Activated naive CD8-positive, alpha-beta T cell (primary cell): ENCODE measurements around the gene AP5Z1.

Experiments
- H3K27ac Mint-ChIP-seq: one replicate; pipeline ENCODE4 v1.8.0; 2021; ENCODE audit warnings: mixed read lengths
- H3K27me3 Mint-ChIP-seq: one replicate; pipeline ENCODE4 v1.8.0; 2021; ENCODE audit warnings: mixed read lengths
- H3K36me3 Mint-ChIP-seq: one replicate; pipeline ENCODE4 v1.8.0; 2021; ENCODE audit warnings: mixed read lengths
- H3K4me1 Mint-ChIP-seq: one replicate; pipeline ENCODE4 v1.8.0; 2021; ENCODE audit warnings: low read depth, mixed read lengths
- H3K4me3 Mint-ChIP-seq: one replicate; pipeline ENCODE4 v1.8.0; 2021; ENCODE audit warnings: mild to moderate bottlenecking, mixed read lengths
- H3K9me3 Mint-ChIP-seq: one replicate; pipeline ENCODE4 v1.8.0; 2021; ENCODE audit warnings: low read depth, mixed read lengths

AP5Z1 gene

GRCh38 chr7:4742051-4742573 is 33.3 kb upstream of the AP5Z1 start:
- Mint-ChIP-seq H3K4me3 (no peak overlapping the region), H3K27me3 (no peaks in the 10 kb centered on the region), H3K27ac (peak overlapping the region; percentile 37), H3K36me3 (peaks cover 3% of the 10 kb centered on the region), H3K4me1 (peaks cover 58% of the 10 kb centered on the region), H3K9me3 (no peaks in the 10 kb centered on the region)

- peaks cover 3% of the 10 kb centered on the region for H3K36me3 Mint-ChIP-seq
- no peak overlapping the region for H3K27ac Mint-ChIP-seq
- no peaks in the 10 kb centered on the region for H3K9me3 Mint-ChIP-seq
- H3K4me1 Mint-ChIP-seq, result peaks cover 63% of the 10 kb centered on the region
- H3K27me3 Mint-ChIP-seq, result no peaks in the 10 kb centered on the region
- no peak overlapping the region for H3K4me3 Mint-ChIP-seq
These were observed 32.6 kb upstream of the AP5Z1 start for GRCh38 chr7:4742852-4743251.

GRCh38 chr7:4744391-4745264 is 30.8 kb upstream of the AP5Z1 start:
- Mint-ChIP-seq H3K9me3 (no peaks in the 10 kb centered on the region), H3K27ac (peak overlapping the region; percentile 66), H3K27me3 (no peaks in the 10 kb centered on the region), H3K4me3 (peak overlapping the region; percentile 82), H3K4me1 (peaks cover 61% of the 10 kb centered on the region), H3K36me3 (peaks cover 7% of the 10 kb centered on the region)

GRCh38 chr7:4745265-4745919 is 30.0 kb upstream of the AP5Z1 start:
- Mint-ChIP-seq H3K4me3 (peak overlapping the region; percentile 82), H3K27ac (peak overlapping the region; percentile 92), H3K9me3 (no peaks in the 10 kb centered on the region), H3K36me3 (peaks cover 7% of the 10 kb centered on the region), H3K27me3 (no peaks in the 10 kb centered on the region), H3K4me1 (peaks cover 58% of the 10 kb centered on the region)

- Mint-ChIP-seq H3K4me1 (peaks cover 56% of the 10 kb centered on the region), H3K36me3 (peaks cover 7% of the 10 kb centered on the region), H3K27me3 (no peaks in the 10 kb centered on the region), H3K9me3 (no peaks in the 10 kb centered on the region), H3K4me3 (peak overlapping the region; percentile 82), H3K27ac (peak overlapping the region; percentile 92)
These were observed 29.2 kb upstream of the AP5Z1 start for GRCh38 chr7:4745971-4746919.

- no peaks in the 10 kb centered on the region for H3K9me3 Mint-ChIP-seq
- H3K36me3 Mint-ChIP-seq, result peaks cover 4% of the 10 kb centered on the region
- H3K4me1 Mint-ChIP-seq, result peaks cover 52% of the 10 kb centered on the region
- H3K4me3 Mint-ChIP-seq, result no peak overlapping the region
- peak overlapping the region; percentile 72 for H3K27ac Mint-ChIP-seq
- H3K27me3 Mint-ChIP-seq, result no peaks in the 10 kb centered on the region
These were observed 28.4 kb upstream of the AP5Z1 start for GRCh38 chr7:4747013-4747412.

GRCh38 chr7:4747746-4748145 is 27.7 kb upstream of the AP5Z1 start:
- peak overlapping the region; percentile 69 for H3K4me3 Mint-ChIP-seq
- H3K27me3 Mint-ChIP-seq, result no peaks in the 10 kb centered on the region
- no peaks in the 10 kb centered on the region for H3K9me3 Mint-ChIP-seq
- peaks cover 53% of the 10 kb centered on the region for H3K4me1 Mint-ChIP-seq
- H3K36me3 Mint-ChIP-seq, result peaks cover 4% of the 10 kb centered on the region
- H3K27ac Mint-ChIP-seq, result peak overlapping the region; percentile 85

GRCh38 chr7:4748231-4748681 is 27.2 kb upstream of the AP5Z1 start:
- peak overlapping the region; percentile 85 for H3K27ac Mint-ChIP-seq
- peaks cover 4% of the 10 kb centered on the region for H3K36me3 Mint-ChIP-seq
- H3K9me3 Mint-ChIP-seq, result no peaks in the 10 kb centered on the region
- peak overlapping the region; percentile 69 for H3K4me3 Mint-ChIP-seq
- H3K27me3 Mint-ChIP-seq, result no peaks in the 10 kb centered on the region
- H3K4me1 Mint-ChIP-seq, result peaks cover 58% of the 10 kb centered on the region

- H3K4me1 Mint-ChIP-seq, result peaks cover 52% of the 10 kb centered on the region
- peak overlapping the region; percentile 85 for H3K27ac Mint-ChIP-seq
- H3K27me3 Mint-ChIP-seq, result no peaks in the 10 kb centered on the region
- H3K4me3 Mint-ChIP-seq, result no peak overlapping the region
- H3K9me3 Mint-ChIP-seq, result no peaks in the 10 kb centered on the region
- peaks cover 4% of the 10 kb centered on the region for H3K36me3 Mint-ChIP-seq
These were observed 26.1 kb upstream of the AP5Z1 start for GRCh38 chr7:4749363-4749762.

GRCh38 chr7:4749798-4750197 is 25.6 kb upstream of the AP5Z1 start:
- no peak overlapping the region for H3K4me3 Mint-ChIP-seq
- no peak overlapping the region for H3K27ac Mint-ChIP-seq
- H3K4me1 Mint-ChIP-seq, result peaks cover 48% of the 10 kb centered on the region
- peaks cover 4% of the 10 kb centered on the region for H3K36me3 Mint-ChIP-seq
- H3K9me3 Mint-ChIP-seq, result no peaks in the 10 kb centered on the region
- H3K27me3 Mint-ChIP-seq, result no peaks in the 10 kb centered on the region

- Mint-ChIP-seq H3K9me3 (no peaks in the 10 kb centered on the region), H3K27ac (no peak overlapping the region), H3K4me3 (no peak overlapping the region), H3K27me3 (no peaks in the 10 kb centered on the region), H3K4me1 (peaks cover 36% of the 10 kb centered on the region), H3K36me3 (peaks cover 4% of the 10 kb centered on the region)
These were observed 23.9 kb upstream of the AP5Z1 start for GRCh38 chr7:4751398-4751947.

- Mint-ChIP-seq H3K4me3 (no peak overlapping the region), H3K4me1 (peaks cover 14% of the 10 kb centered on the region), H3K27me3 (no peaks in the 10 kb centered on the region), H3K9me3 (no peaks in the 10 kb centered on the region), H3K36me3 (no peaks in the 10 kb centered on the region), H3K27ac (peak overlapping the region; percentile 3)
These were observed 21.6 kb upstream of the AP5Z1 start for GRCh38 chr7:4753598-4754432.

GRCh38 chr7:4754433-4755010 is 20.9 kb upstream of the AP5Z1 start:
- Mint-ChIP-seq H3K4me3 (no peak overlapping the region), H3K9me3 (no peaks in the 10 kb centered on the region), H3K27me3 (no peaks in the 10 kb centered on the region), H3K27ac (no peak overlapping the region), H3K36me3 (no peaks in the 10 kb centered on the region), H3K4me1 (peaks cover 11% of the 10 kb centered on the region)
